Caki2 (cell line): Measurements from ENCODE around the gene PPM1M. TPM values are rescaled to one million over a fixed set of nuclear protein-coding genes. Genes with fewer than 3 reads are reported as not detected.

ENCODE experiments used
- DNase-seq: peaks from one replicate; pipeline ENCODE4 v3.0.0-alpha.2; 2015; ENCODE audit warnings: low read depth
- in situ Hi-C: cut with HindIII; loops from 2 replicates; pipeline ENCODE4 v1.10.0; 2016; ENCODE audit warnings: low sequenced_read_pairs, low pct_unique_long_range_greater_than_20kb, mixed read lengths
- total RNA-seq: library from RNA; depleted of rRNA; stranded (reverse); fragments of >200 nt; shearing (Covaris generic); gene quantifications from 2 replicates; pipeline ENCODE4 v1.2.3, GENCODE V29; 2014; ENCODE audit warnings: low replicate concordance

PPM1M gene
- total RNA-seq, 1 experiment from 2014 or later = 4.8 TPM

DNA sequence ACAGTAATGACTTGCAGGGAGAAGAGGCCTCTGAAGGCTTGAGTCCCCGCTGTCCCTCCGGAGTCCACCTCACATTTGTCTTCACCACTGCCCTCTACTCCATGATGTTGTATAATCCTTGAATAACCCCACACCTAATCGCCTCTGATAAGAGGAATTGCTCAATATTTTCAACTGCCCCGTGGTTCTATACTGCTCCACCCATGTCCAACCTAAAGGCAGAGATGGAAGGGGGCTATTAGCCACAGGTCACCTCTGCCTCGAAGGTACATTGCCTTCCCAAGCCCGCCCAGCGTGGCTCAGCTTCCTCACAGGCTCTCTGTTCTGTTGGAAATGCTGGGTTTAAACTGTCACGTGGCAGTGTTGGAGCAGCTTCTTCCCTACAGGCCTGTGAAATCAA lies 32.6 kb upstream of the PPM1M start:
- no peak for DNase-seq
- in situ Hi-C loops = no loop called here

DNA sequence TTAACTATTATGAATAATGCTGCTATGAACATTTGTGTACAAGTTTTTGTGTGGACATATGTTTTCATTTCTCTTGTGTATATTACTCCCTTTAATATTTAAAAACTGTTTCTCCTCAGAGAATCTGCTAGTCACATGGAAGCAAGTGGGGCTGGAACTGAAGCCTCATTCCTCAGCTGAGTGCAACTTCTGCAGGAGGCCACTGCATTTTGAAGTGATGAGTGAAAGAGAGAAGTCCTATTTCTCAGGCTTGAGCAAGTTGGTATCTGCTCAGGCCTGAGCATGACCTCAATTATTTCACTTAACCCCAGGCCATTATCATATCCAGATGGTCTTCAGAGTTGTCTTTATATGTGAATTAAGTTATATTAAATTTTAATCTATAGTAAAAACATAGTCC lies 31.7 kb upstream of the PPM1M start:
- no peak for DNase-seq

DNA sequence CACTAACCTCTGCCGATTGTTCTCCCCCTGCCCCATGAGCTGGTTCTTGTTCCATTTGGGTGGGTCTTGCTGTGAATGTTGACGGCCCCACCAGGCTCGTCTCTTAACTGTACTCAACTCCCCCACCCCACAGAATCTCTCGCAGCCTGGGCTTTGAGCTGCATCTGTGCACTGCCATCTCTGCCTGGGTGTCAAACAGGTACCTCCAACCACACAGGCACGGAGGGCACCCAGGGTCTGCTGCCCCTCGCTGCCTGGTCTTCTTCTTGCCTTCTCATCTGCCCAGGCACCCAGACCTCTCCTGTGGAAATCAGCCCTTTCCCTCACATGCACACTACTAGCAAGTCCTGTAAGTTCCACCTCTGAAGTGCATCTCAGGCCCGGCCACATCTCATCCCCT lies 30.2 kb upstream of the PPM1M start:
- DNase-seq = no peak
- in situ Hi-C loops = no loop called here

More for the DNA sequence above, 31.7 kb upstream of the PPM1M start:
- in situ Hi-C loops = no loop called here

DNA sequence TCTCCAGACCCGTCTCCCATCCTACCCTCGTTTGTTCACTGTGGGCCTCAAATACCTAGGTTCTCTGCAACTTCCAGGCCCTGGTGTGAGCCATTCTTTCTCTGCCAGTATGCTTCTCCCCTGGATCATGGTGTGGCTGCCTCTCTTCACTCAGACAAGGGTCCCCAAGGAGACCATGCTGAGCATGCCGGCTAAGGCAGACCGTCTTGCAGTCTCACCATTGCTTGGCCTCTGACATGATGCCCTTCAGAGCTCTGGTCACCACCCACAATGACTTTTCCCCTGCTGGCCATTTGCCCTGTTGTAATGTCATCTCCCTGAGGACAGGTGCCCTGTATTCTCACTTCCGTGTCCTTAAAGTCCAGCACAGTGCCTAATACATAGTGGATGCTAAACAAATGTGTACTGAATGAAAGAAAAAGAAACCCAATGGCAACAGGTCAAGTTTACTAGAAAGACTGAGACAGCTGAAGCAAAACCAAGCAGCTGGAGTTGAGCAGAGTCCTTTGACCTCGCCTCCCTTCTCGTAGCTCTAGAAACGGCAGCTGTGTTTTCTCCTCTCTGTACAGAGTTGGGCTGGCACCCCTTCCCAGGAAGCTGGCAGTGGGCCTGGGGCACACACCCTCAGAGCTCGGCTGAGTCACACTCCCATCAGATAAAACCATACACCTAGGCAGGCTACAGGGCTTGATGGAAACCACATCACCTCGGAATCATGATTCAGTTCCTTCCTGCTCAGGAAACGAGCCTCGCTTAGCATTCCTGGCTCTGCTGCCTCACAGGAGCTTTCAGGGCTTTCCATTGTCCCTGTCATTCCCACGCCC lies 28.8 kb upstream of the PPM1M start:
- in situ Hi-C loops = no loop called here
- peak; percentile 45 for DNase-seq

DNA sequence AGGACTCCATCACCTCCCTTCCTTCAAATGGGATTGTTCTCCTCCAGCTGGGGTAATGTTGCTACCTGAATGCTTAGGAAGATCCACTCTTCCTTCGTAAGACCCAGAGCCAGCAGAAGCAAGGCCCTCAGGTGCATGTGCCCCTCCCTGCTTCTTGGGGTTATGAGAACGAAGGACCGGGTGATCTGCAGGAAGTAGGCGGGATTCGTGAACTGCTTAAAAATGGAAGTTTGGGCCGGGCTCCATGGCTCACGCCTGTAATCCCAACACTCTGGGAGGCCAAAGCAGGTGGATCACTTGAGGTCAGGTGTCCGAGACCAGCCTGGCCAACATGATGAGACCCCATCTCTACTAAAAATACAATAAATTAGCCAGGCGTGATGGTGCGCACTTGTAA lies 28.2 kb upstream of the PPM1M start:
- in situ Hi-C loops = no loop called here

DNA sequence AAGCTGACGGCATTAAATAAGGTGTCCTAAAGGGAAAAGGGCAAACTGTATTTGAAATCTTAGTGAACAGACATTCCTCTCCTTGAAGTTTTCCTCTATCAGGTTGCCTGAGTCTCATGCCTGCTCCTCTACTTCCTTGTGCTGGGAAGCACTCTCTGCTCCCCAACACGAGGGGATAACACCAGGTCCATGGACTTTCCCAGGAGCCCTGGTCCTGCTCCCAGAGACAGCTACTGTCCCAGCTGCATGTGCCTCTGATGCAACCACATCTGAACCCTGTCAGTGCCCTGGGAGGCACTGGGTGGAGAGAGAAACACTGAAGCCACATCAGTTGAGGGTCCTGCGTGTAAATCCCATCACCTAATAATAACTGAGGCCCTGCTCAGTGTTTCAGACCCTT lies 27.5 kb upstream of the PPM1M start:
- DNase-seq = no peak
- in situ Hi-C loops = no loop called here

More for the DNA sequence above, 28.2 kb upstream of the PPM1M start:
- no peak for DNase-seq

DNA sequence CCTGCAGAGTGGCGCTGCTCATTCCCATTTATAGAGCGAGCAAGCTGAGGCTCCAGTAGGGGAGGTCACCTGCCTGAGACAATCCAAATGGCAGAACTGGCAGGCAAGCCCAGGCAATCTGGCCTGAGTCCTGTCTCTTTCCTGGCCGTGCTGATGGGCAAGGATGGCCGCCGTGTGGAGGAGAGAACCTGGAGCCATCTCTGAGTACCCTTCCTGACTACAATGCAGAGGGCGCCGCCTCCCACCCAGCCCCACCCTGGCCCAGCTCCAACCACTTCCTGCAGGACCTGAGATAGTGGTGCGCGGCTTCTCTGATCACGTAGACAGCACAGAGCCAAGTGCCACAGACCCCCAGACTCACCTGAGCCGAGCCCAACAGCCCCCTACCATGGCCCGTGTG lies 27.1 kb upstream of the PPM1M start:
- in situ Hi-C loops = no loop called here
- DNase-seq = no peak

DNA sequence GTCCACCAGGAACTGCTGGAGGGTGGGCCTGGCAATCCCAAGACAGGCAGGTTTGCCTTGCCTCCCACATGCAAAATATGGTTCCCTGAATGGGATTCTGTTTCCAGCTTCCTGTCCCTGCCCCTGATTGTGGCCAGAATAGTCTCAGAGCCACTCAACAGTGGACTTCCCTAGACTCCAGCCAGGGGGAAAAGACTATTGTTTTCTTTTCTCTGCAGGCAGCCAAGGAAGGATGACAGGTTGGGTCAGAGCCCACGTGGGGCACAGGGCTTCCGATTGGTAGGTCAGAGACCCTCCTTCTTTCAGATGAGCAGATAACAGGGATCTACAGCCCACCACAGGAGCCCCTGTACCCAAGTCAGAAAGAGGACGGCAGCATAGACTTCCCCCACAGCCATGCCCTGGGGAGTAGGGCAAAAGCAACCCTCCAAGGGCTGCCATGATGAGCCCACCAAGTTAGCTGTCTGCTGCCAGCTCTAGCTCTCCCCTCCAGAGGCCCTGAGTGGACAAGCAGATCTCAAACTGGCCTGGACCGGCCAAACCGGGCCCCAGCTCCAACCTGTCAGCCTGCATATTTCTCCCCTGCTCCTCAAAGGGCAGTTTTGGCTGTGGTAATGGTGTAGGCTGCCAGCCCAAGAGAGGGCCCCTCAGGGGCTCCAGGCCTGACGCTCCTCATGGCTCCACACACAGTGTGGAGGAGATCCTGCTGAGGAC lies 26.5 kb upstream of the PPM1M start:
- no peak for DNase-seq
- in situ Hi-C loops = no loop called here

DNA sequence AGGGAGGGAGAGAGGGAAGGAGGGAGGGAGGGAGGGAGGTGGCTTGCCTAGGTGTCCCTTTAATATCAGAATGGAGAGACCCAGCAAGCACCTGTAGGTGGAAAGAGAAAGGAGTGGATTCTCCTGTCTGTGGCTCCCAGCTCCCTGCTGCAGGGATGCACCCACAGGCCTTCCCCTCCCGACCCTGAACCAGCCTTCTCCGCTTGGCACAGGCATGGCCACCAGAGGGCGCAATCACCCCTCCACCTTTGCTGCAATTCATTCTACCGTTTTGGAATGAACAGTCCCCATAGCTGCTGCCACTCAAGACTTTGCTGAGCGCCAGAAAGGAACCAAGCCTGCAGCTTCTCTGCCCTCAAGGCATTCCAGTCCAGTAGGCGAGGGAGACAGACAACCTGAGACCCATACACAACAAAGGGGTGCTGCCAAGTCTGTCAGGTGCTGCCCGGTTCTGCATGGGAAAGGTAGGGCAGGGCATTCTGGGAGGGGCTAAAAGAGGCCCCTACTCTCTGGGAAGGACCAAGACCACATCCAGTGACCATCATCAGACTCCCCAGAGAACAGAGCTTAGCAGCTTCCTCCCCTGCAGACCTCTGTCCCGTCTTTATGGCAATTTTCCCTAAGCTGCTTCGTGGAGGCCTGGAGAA lies 25.1 kb upstream of the PPM1M start:
- in situ Hi-C loops = no loop called here
- peak; percentile 56 for DNase-seq

DNA sequence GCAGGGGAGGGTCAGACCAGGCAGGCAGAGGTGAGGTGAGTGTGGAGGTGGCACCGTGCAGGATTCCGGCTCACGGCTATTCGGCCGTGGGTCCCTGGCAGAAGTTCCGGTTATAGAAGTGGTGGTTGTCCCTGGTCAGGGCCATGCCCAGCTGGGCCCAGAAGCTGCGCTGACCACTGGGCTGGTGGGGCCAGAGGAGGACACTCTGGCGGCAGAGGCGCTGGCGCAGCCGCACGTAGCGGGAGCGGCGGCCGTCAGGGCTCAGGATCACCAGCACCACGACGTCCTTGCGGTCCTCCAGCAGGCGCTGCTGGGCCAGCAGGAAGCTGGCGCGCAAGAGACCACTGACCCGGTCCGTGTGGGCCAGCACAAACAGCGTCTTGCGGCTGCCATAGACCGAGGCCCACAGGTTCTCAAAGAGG lies 24.4 kb upstream of the PPM1M start:
- in situ Hi-C loops = no loop called here

DNA sequence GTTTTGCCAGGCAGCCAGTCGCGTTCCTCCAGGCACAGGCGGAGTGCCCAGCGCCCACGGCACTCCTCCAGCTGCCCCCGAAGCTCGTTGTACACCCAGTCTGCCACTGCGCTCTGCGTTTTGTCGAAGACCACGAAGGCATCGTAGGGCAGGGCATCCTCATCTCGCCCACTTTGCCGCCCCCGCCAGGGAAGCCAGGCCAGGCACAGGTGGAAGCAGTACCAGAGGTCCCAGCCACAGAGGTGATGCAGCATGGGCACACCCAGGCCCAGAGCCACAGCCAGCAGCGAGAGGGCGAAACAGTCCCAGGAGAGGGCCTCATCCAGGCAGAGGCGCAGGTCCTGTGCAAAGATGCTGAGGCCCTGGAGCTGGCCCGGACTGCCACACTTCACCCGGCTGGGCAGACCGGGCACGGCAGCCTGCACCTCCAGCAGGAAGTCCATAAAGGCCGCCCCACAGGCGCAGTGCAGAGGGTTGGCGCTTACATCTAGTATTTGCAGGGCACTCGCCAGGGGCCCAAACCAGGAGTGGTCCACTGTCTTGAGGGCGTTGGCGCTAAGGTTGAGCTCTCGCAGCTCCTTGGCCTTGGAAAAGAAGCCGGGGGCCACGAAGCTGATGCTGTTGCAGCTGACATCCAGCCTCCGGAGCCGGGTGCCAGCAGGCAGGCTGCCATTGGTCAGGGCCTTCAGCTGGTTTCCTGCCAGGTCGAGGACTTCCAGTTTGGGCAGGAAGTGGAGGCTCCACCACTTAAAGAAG lies 23.8 kb upstream of the PPM1M start:
- DNase-seq = no peak
- in situ Hi-C loops = no loop called here

More for the DNA sequence above, 24.4 kb upstream of the PPM1M start:
- DNase-seq = no peak

DNA sequence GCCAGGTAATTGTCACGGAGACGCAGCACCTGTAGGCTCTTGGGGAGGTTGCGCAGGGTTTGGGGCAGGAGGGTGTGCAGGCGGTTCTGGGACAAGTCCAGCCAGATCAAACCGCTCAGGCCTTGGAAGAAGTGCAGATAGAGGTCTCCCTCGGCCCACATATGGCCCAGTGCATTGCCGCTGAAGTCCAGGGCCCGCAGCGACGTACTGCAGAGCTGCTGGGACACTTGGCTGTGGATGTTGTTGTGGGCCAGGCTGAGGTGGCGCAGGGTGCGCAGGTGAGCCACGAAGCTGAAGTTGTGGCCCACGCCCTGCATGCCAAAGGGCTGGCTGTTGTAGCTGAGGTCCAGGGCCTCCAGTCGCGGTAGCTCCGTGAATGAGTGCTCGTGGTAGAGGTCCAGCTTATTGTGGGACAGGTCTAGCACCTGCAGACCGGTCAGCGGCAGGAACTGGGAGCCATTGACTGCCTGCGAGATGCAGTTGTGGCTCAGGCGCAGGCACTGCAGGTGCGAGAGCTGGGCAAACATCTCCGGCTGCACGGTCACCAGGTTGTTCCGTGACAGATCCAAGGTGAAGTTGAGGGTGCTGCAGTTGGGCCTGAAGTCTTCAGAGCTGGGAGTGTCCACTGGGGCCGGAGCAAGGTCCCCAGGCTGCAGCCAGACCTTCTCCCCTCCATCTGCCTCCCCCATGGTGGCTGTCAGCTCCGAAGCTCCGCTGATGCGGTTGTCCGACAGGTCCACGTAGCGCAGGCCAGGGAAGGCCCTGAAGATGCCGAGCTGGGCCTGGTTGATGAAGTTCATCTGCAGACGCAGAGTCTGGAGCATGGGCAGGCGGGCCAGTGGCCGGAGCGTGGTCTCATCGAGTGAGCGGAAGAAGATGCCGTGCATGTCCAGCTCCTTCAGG lies 23.0 kb upstream of the PPM1M start:
- in situ Hi-C loops = no loop called here
- DNase-seq = no peak

DNA sequence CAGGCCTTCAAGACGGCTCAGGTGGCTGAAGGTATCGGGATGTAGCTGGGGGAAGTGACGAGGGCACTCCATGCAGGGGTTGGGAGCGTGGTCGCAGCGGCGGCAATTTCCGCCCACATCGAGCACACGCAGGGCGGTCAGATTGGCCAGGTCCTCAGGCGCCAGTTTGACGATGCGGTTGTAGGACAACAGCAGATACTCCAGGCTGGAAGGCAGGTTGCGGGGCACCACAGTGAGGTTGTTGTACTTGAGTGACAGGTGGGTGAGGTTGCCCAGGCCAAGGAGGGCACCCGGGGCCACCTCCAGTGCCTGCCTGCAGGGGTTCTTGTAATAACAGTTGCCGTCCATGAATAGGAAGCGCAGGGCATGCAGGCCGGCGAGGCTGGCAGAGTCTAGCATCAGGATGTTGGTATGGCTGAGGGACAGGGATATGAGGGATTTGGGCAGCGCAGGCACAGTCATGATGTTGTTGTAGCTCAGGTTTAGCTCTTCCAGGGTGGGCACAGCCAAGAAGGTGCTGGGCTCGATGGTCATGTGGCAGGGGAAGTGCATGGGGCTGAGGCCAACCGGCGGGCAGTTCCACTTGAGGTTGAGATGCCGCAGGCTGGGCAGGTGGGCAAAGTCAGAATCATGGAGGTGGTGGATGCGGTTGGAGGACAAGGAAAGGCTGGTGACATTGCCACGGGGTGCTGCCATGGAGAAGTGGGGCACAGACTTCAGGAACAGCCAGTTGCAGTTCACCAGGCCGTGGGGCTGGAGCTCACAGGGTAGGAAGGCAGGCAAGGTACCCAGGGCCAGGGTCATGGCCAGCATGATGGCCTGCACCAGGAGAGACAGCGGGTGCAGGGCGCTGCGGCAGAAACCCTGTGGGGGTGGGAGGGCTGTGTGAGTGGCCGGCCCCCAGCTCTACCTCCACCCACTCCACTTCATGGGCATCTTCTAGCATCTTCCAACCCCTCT lies 21.8 kb upstream of the PPM1M start:
- in situ Hi-C loops = no loop called here
- DNase-seq = no peak

DNA sequence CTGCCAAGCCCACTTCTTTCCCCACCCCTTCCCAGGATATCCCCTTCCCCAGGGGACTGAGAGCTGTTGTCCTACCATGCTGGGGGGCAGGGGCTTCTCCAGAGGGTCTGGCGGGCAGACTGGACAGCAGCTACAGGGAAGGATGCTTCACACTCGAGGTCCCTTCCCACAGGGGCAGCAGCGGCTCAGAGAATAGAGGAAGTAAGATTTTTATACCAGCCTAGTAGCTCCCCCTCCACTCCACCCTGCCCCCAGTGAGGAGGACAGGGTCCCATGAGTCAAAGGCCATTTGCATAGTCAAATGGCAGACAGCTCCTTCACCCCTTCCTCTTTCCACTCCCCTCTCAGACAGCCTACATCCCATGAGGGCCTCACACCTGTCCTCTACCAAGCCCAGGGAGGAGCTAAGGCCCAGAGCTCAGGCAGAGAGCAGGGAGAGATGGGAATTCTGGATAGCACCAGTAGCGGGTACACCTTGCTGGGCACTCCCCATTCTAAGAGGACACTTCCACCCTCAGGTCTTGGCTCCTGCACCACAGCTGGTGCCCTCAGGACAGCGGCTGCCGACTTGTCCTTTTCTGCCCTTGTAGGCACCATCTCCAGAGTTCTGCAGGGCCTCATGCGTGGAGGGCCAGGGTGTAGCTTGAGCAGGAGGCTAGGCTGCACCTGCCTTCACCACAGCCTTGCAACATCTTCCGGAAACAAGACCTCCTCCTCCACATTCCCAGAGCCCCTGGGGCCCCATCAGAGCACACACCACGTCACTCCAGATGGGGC lies 19.9 kb upstream of the PPM1M start, which contains the start of gene TLR9:
Gene TLR9, minus strand, starts transcription at position 194 of the 777 bp plus-strand sequence. Its CDS starts 116 bp downstream, at position 78.
- no peak for DNase-seq
- in situ Hi-C loops = no loop called here

DNA sequence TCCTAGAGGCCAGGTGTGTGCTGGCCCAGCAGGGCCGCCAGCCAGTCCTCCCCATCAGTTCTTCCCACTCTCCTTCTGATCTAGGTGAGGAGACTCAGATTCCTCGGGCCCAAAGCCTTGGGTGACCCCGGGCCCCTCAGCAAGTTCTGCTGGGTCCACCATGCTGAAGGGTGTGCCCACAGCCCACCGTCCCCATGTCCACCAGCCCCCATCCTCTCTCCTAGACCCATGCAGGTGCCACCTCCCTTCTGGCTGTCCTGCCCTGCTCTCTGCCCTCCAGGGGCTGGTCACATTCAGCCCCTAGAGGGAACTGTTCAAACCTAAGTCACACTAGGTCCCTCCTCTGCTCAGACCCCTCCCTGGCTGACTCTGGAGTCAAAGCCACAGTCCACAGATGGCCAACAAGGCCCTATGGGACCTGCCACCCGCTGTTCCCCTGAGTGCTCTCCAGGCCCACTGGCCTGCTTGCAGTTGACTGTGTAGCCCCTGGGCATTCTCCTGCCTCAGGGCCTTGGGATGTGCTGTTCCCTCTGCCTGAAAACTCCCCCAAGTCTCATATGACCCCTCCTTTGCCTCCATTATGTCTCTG lies 19.2 kb upstream of the PPM1M start:
- in situ Hi-C loops = no loop called here
- DNase-seq = no peak
